ENCODE results near the gene CLASP1. TPM values are rescaled to one million over a fixed set of nuclear protein-coding genes. Genes with fewer than 3 reads are reported as not detected.
"Not testable (repeated sequence)": the region's sequence is repeated elsewhere in the genome, so short reads cannot be mapped to it uniquely, and the experiment has no call there.

Gene CLASP1
- total RNA-seq, 1 experiment from 2014 or later = 45.9 TPM

- H3K36me3 Mint-ChIP-seq (ENCODE audit: insufficient read depth in 1 of 3, low read depth in 3 of 3) = peaks cover 19 to 64% (median 47%) of the 10 kb centered on the region in 3 experiments; a peak in 6 of 7 replicates
These were observed 206.4 kb downstream of the CLASP1 start for GRCh38 chr2:121442889-121443288.

DNA sequence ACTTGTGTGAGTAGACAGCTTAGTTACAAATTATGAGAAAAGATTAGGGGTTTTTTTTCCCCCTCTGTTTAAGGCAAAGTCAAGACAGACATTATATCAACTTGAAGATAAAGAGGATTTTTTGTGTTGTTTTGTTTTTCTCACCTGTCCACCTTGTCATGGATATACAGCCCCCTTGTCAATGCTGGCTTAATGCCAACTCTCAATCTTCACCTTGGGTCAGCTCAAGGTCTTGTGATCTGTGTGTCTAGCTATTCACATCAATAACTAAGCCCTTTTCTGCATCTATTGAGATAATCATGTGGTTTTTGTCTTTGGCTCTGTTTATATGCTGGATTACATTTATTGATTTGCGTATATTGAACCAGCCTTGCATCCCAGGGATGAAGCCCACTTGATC lies 211.0 kb downstream of the CLASP1 start:
- H3K4me2 ChIP-seq (ENCODE audit: insufficient read depth, insufficient read length, low read length); H3K27ac Mint-ChIP-seq; H4K20me1 ChIP-seq (ENCODE audit: control insufficient read depth, insufficient read depth, insufficient read length); H4K91ac ChIP-seq (ENCODE audit: insufficient read length, low read depth, low read length); H2BK15ac ChIP-seq (ENCODE audit: low read depth, low read length); H3K4ac ChIP-seq (ENCODE audit: low read depth, low read length); H3K27ac ChIP-seq (ENCODE audit: insufficient read length, low read depth, low read length); H4K8ac ChIP-seq (replicated peaks; ENCODE audit: insufficient read length, low read depth, low read length); H2AFZ ChIP-seq (ENCODE audit: low read length); H2BK120ac ChIP-seq (ENCODE audit: low read depth, low read length, poor library complexity, severe bottlenecking); H3K4me3 Mint-ChIP-seq; H3K79me2 ChIP-seq (ENCODE audit: insufficient read depth, low read length); H3K14ac ChIP-seq (ENCODE audit: insufficient read depth, low read length); H3K23ac ChIP-seq (ENCODE audit: insufficient read length, low read depth, low read length); H3K4me1 ChIP-seq (ENCODE audit: insufficient read depth, low read length); H3K9me3 Mint-ChIP-seq; H2BK20ac ChIP-seq (ENCODE audit: low read depth, low read length, poor library complexity, severe bottlenecking); H4K5ac ChIP-seq (ENCODE audit: insufficient read length, low read depth, low read length); H3K18ac ChIP-seq (ENCODE audit: insufficient read length, low read depth, low read length); H3K4me1 Mint-ChIP-seq; H3K27me3 Mint-ChIP-seq (ENCODE audit: low read depth); H3K9ac ChIP-seq (ENCODE audit: extremely low read depth, insufficient read length, low read length); DNase-seq; H3T11ph ChIP-seq (ENCODE audit: low read length); H2BK12ac ChIP-seq (ENCODE audit: insufficient read length, low read depth, low read length); H3K23me2 ChIP-seq (ENCODE audit: insufficient read length, low read depth, low read length, poor library complexity, severe bottlenecking); H3K27me3 ChIP-seq (ENCODE audit: insufficient read depth, low read length); H2BK5ac ChIP-seq (ENCODE audit: insufficient read length, low read length); H2AK5ac ChIP-seq (ENCODE audit: insufficient read length, low read length); H3K56ac ChIP-seq (ENCODE audit: insufficient read length, low read depth, low read length); H3K9me3 ChIP-seq (ENCODE audit: control insufficient read depth, low read depth, low read length); H3K79me1 ChIP-seq (ENCODE audit: insufficient read depth, low read depth, low read length, poor library complexity, severe bottlenecking): not testable (repeated sequence)
- H3K36me3 Mint-ChIP-seq (ENCODE audit: insufficient read depth in 1 of 3, low read depth in 3 of 3) = peaks cover 6 to 43% (median 28%) of the 10 kb centered on the region in 3 experiments; a peak in 5 of 7 replicates
- WGBS (ENCODE audit: extremely low coverage, insufficient read length, low lambda C conversion rate) = no CpG with 5 or more reads among the region's 1 CpG

More at GRCh38 chr2:121442889-121443288, 206.4 kb downstream of the CLASP1 start:
- Histone ChIP-seq H3K56ac (ENCODE audit: insufficient read length, low read depth, low read length) (no peak overlapping the region), H3K4me2 (ENCODE audit: insufficient read depth, insufficient read length, low read length) (no peak overlapping the region), H2BK12ac (ENCODE audit: insufficient read length, low read depth, low read length) (no peak overlapping the region), H3K79me1 (ENCODE audit: insufficient read depth, low read depth, low read length, poor library complexity, severe bottlenecking) (no peaks in the 10 kb centered on the region), H3K9me3 (ENCODE audit: control insufficient read depth, low read depth, low read length) (no peaks in the 10 kb centered on the region), H2BK15ac (ENCODE audit: low read depth, low read length) (no peak overlapping the region), H3K79me2 (ENCODE audit: insufficient read depth, low read length) (no peaks in the 10 kb centered on the region), H3K23me2 (ENCODE audit: insufficient read length, low read depth, low read length, poor library complexity, severe bottlenecking) (no peaks in the 10 kb centered on the region), H3K27ac (ENCODE audit: insufficient read length, low read depth, low read length) (no peak overlapping the region), H3K4me1 (ENCODE audit: insufficient read depth, low read length) (no peaks in the 10 kb centered on the region), H3K14ac (ENCODE audit: insufficient read depth, low read length) (no peak overlapping the region), H4K8ac (replicated peaks; ENCODE audit: insufficient read length, low read depth, low read length) (no peak overlapping the region), H3K4ac (ENCODE audit: low read depth, low read length) (no peak overlapping the region), H2AFZ (ENCODE audit: low read length) (no peak overlapping the region), H2AK5ac (ENCODE audit: insufficient read length, low read length) (no peak overlapping the region), H3T11ph (ENCODE audit: low read length) (no peak overlapping the region), H3K27me3 (ENCODE audit: insufficient read depth, low read length) (no peaks in the 10 kb centered on the region), H3K23ac (ENCODE audit: insufficient read length, low read depth, low read length) (no peak overlapping the region), H3K18ac (ENCODE audit: insufficient read length, low read depth, low read length) (no peak overlapping the region), H4K5ac (ENCODE audit: insufficient read length, low read depth, low read length) (no peak overlapping the region), H4K91ac (ENCODE audit: insufficient read length, low read depth, low read length) (no peak overlapping the region), H2BK5ac (ENCODE audit: insufficient read length, low read length) (no peak overlapping the region), H4K20me1 (ENCODE audit: control insufficient read depth, insufficient read depth, insufficient read length) (no peaks in the 10 kb centered on the region), H2BK120ac (ENCODE audit: low read depth, low read length, poor library complexity, severe bottlenecking) (no peak overlapping the region), H2BK20ac (ENCODE audit: low read depth, low read length, poor library complexity, severe bottlenecking) (no peak overlapping the region), H3K9ac (ENCODE audit: extremely low read depth, insufficient read length, low read length) (no peak overlapping the region)
- WGBS (ENCODE audit: extremely low coverage, insufficient read length, low lambda C conversion rate) = no CpG with 5 or more reads among the region's 3 CpGs
- Mint-ChIP-seq H3K9me3 (no peaks in the 10 kb centered on the region), H3K4me1 (no peaks in the 10 kb centered on the region), H3K4me3 (no peak overlapping the region), H3K27me3 (ENCODE audit: low read depth) (no peaks in the 10 kb centered on the region), H3K27ac (no peak overlapping the region)
- no peak for DNase-seq
- TF ChIP-seq CTCF (conservative IDR thresholded peaks at IDR 0.05) = no peak

Measured in H9 (cell line).